Inflammatory macrophage treated with lipopolysaccharide for 1 hour (primary cell): ENCODE data around the gene ARL15.

Experiments used
- DNase-seq, 2 donors: peaks; one replicate each; pipeline ENCODE4 v3.0.0-alpha.2; 2020 to 2022

ARL15 gene

GRCh38 chr5:54313311-54314270, 3.2 kb upstream of the ARL15 start:
- DNase-seq = peak; percentile 66 to 89

- DNase-seq = no peak
Observed at GRCh38 chr5:54312499-54312898, 2.1 kb upstream of the ARL15 start.

GRCh38 chr5:54311176-54311677, 854 bp upstream of the ARL15 start:
- no peak for DNase-seq

- DNase-seq = no peak
Observed at GRCh38 chr5:54309691-54310432, 511 bp downstream of the ARL15 start.

- no peak for DNase-seq
Observed at GRCh38 chr5:54309276-54309675, 1.1 kb downstream of the ARL15 start.

GRCh38 chr5:54307583-54307982, 2.8 kb downstream of the ARL15 start:
- no peak for DNase-seq

- DNase-seq = no peak
Observed at GRCh38 chr5:54306893-54307292, 3.5 kb downstream of the ARL15 start.

GRCh38 chr5:54305737-54306136, 4.6 kb downstream of the ARL15 start:
- no peak for DNase-seq

- peak; percentile 48 to 61 for DNase-seq
Observed at GRCh38 chr5:54304040-54304439, 6.3 kb downstream of the ARL15 start.

GRCh38 chr5:54302267-54302687, 8.1 kb downstream of the ARL15 start:
- peak; percentile 89 to 93 for DNase-seq

GRCh38 chr5:54301849-54302248, 8.5 kb downstream of the ARL15 start:
- DNase-seq = no peak

- peak; percentile 61 to 88 for DNase-seq
Observed at GRCh38 chr5:54301220-54301619, 9.2 kb downstream of the ARL15 start.

GRCh38 chr5:54298947-54299346, 11.4 kb downstream of the ARL15 start:
- DNase-seq = no peak

GRCh38 chr5:54296386-54296785, 14.0 kb downstream of the ARL15 start:
- DNase-seq = no peak

GRCh38 chr5:54295651-54296276, 14.6 kb downstream of the ARL15 start:
- peak; percentile 66 to 78 for DNase-seq

- DNase-seq = no peak
Observed at GRCh38 chr5:54294097-54294667, 16.2 kb downstream of the ARL15 start.

GRCh38 chr5:54292866-54293265, 17.5 kb downstream of the ARL15 start:
- DNase-seq = no peak

GRCh38 chr5:54291498-54291897, 18.9 kb downstream of the ARL15 start:
- no peak for DNase-seq

- DNase-seq = no peak
Observed at GRCh38 chr5:54289769-54290168, 20.6 kb downstream of the ARL15 start.

GRCh38 chr5:54288568-54289217, 21.7 kb downstream of the ARL15 start:
- no peak for DNase-seq

GRCh38 chr5:54285686-54286085, 24.7 kb downstream of the ARL15 start:
- no peak for DNase-seq

GRCh38 chr5:54284586-54284985, 25.8 kb downstream of the ARL15 start:
- DNase-seq = no peak
